NOMO-1 (cell line): Measurements from ENCODE around the gene PARD6G.

ENCODE experiments used
- DNase-seq, 2 experiments: peaks; one replicate each; lab custom pipeline; 2025; ENCODE audit not compliant: unreplicated experiment in 2 of 2; lab: John Stamatoyannopoulos, UW

Gene PARD6G

GRCh38 chr18:80149667-80150066 lies 97.6 kb downstream of the PARD6G start:
- DNase-seq: no peak

GRCh38 chr18:80148326-80149199 lies 98.8 kb downstream of the PARD6G start:
- peak; percentile 60 to 66 for DNase-seq

- peak; percentile 60 to 62 for DNase-seq
Measured at GRCh38 chr18:80147418-80148325, 99.6 kb downstream of the PARD6G start.

GRCh38 chr18:80147037-80147417 lies 100.3 kb downstream of the PARD6G start:
- DNase-seq: no peak

- no peak for DNase-seq
Measured at GRCh38 chr18:80145196-80145804, 102.0 kb downstream of the PARD6G start.

GRCh38 chr18:80143881-80144280 lies 103.4 kb downstream of the PARD6G start:
- DNase-seq: no peak

- DNase-seq: no peak
Measured at GRCh38 chr18:80140455-80140985, 106.8 kb downstream of the PARD6G start.

GRCh38 chr18:80137976-80138375 lies 109.3 kb downstream of the PARD6G start:
- no peak for DNase-seq

GRCh38 chr18:80137137-80137536 lies 110.2 kb downstream of the PARD6G start:
- DNase-seq: no peak

GRCh38 chr18:80136679-80137078 lies 110.6 kb downstream of the PARD6G start:
- DNase-seq: no peak

- no peak for DNase-seq
Measured at GRCh38 chr18:80135136-80135535, 112.2 kb downstream of the PARD6G start.

- no peak for DNase-seq
Measured at GRCh38 chr18:80133124-80133523, 114.2 kb downstream of the PARD6G start.

GRCh38 chr18:80132180-80132812 lies 115.0 kb downstream of the PARD6G start:
- no peak for DNase-seq

- no peak for DNase-seq
Measured at GRCh38 chr18:80130555-80130954, 116.8 kb downstream of the PARD6G start.

GRCh38 chr18:80129672-80130367 lies 117.5 kb downstream of the PARD6G start:
- DNase-seq: no peak

GRCh38 chr18:80127635-80128034 lies 119.7 kb downstream of the PARD6G start:
- DNase-seq: no peak

GRCh38 chr18:80126797-80127196 lies 120.5 kb downstream of the PARD6G start:
- no peak for DNase-seq

GRCh38 chr18:80124131-80124530 lies 123.2 kb downstream of the PARD6G start:
- no peak for DNase-seq

GRCh38 chr18:80120932-80121331 lies 126.4 kb downstream of the PARD6G start:
- no peak for DNase-seq

- no peak for DNase-seq
Measured at GRCh38 chr18:80119111-80119510, 128.2 kb downstream of the PARD6G start.
